LNCAP (cell line): ENCODE measurements around the gene SARS1.
A peak's percentile ranks its signal among the peaks of the same experiment; 100 is the strongest.

Experiments
- TF ChIP-seq, protein P1 (sequence below): fragments of 450-650 bp; IDR thresholded peaks from 2 replicates; pipeline ENCODE4 v1.5.1; 2017; ENCODE audit warnings: mild to moderate bottlenecking

SARS1 gene

GRCh38 chr1:109259674-109260557, 46.2 kb downstream of the SARS1 start:
- TF ChIP-seq, protein P1, sequence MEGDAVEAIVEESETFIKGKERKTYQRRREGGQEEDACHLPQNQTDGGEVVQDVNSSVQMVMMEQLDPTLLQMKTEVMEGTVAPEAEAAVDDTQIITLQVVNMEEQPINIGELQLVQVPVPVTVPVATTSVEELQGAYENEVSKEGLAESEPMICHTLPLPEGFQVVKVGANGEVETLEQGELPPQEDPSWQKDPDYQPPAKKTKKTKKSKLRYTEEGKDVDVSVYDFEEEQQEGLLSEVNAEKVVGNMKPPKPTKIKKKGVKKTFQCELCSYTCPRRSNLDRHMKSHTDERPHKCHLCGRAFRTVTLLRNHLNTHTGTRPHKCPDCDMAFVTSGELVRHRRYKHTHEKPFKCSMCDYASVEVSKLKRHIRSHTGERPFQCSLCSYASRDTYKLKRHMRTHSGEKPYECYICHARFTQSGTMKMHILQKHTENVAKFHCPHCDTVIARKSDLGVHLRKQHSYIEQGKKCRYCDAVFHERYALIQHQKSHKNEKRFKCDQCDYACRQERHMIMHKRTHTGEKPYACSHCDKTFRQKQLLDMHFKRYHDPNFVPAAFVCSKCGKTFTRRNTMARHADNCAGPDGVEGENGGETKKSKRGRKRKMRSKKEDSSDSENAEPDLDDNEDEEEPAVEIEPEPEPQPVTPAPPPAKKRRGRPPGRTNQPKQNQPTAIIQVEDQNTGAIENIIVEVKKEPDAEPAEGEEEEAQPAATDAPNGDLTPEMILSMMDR = no peak

- TF ChIP-seq, protein P1 = no peak
These were observed 47.3 kb downstream of the SARS1 start for GRCh38 chr1:109261006-109261405.

DNA sequence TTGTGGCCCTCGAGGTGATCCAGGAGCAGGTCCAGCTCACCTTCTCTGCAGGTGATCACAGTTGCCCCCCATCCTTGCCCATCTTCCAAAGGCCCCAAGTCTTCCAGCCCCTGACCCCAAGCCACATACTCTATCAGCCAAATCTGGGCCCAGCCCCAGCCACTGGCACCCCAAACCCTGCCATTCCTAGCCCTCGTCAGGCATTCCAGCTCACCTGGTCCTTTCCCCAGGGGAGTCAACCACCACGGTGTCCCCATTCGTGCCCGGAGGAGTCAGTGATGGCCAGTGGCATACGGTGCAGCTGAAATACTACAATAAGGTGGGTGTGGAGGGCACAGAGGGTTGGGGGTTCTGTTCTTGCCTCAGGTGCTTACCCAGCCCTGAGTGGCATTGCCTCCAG, 47.9 kb downstream of the SARS1 start:
- TF ChIP-seq, protein P1 = no peak

DNA sequence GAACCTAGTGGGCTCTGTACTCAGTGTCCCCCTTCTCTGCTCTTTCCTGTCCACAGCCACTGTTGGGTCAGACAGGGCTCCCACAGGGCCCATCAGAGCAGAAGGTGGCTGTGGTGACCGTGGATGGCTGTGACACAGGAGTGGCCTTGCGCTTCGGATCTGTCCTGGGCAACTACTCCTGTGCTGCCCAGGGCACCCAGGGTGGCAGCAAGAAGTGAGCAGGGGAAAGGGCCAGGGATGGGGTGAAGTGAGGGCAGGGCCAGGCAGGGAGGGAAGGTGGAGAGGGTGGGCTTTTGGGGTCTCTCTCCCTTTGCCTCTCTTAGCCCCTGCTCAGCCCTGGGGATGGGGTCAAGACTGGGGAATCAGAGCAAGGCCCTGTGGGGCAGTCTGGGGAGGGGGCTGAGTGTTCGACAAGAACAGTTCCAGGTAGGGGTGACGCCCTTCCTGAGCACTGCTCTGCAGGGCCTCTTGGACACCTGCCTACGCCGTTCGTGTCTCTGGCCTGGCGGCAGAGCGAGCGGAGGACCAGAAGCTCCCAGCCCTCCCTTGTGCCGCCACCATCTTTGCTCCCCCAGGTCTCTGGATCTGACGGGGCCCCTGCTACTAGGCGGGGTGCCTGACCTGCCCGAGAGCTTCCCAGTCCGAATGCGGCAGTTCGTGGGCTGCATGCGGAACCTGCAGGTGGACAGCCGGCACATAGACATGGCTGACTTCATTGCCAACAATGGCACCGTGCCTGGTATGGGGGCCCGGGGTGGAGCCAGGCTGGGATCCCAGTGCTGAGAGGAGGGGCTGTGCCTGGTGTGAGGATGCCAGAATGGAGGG, 48.7 kb downstream of the SARS1 start:
- TF ChIP-seq, protein P1 = no peak

DNA sequence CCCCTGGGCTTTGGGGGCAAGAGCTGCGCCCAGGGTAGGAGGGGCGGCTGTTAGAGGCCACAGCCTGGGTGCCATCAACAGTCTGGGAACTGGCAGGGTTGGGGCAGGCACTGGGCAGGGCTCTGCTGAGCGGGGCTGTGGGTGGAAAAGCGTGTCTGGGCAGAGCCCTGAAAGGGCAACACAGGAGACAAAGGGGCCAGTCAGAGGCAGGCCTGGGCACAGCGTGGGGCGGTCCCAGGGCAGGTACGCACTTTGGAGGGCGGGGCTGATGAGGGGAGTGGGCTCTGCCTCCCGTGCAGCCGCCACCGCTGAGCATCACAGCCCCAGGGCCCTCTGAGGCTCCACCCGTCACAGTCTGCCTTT, 49.5 kb downstream of the SARS1 start:
- TF ChIP-seq, protein P1 = no peak

DNA sequence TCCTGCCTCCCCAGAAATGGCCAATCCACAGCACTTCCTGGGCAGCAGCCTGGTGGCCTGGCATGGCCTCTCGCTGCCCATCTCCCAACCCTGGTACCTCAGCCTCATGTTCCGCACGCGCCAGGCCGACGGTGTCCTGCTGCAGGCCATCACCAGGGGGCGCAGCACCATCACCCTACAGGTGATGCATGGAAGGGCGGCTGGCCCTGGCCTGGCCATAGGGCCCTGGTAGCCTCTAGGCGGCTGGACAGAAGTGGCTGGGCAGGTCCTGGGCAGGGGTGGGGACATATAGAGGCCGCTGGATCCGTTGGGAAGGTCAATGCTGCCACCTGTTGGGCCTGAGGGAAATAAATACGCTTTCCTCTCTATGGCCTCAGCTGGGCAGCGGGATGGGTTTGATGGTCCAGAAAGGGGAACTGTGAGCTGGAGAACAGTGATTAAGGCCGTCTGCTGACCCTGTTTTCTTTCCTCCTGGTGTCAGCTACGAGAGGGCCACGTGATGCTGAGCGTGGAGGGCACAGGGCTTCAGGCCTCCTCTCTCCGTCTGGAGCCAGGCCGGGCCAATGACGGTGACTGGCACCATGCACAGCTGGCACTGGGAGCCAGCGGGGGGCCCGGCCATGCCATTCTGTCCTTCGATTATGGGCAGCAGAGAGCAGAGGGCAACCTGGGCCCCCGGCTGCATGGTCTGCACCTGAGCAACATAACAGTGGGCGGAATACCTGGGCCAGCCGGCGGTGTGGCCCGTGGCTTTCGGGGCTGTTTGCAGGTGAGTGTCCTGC, 50.1 kb downstream of the SARS1 start:
- TF ChIP-seq, protein P1 = peak; percentile 100

- TF ChIP-seq, protein P1 = no peak
These were observed 50.6 kb downstream of the SARS1 start for GRCh38 chr1:109264379-109264755.
